GM21825 (cell line): Measurements from ENCODE around the gene TMEM125.

Experiments used
- ATAC-seq: cut with Tn5 transposase; IDR thresholded peaks from one replicate; pipeline ENCODE4 v1.9.1; 2021; ENCODE audit warnings: mild to moderate bottlenecking, moderate library complexity; ENCODE audit not compliant: unreplicated experiment

Gene TMEM125

GRCh38 chr1:43272576-43273571 is 3.1 kb downstream of the TMEM125 start:
- ATAC-seq, result no peak

GRCh38 chr1:43273708-43274107 is 3.9 kb downstream of the TMEM125 start:
- ATAC-seq, result no peak

DNA sequence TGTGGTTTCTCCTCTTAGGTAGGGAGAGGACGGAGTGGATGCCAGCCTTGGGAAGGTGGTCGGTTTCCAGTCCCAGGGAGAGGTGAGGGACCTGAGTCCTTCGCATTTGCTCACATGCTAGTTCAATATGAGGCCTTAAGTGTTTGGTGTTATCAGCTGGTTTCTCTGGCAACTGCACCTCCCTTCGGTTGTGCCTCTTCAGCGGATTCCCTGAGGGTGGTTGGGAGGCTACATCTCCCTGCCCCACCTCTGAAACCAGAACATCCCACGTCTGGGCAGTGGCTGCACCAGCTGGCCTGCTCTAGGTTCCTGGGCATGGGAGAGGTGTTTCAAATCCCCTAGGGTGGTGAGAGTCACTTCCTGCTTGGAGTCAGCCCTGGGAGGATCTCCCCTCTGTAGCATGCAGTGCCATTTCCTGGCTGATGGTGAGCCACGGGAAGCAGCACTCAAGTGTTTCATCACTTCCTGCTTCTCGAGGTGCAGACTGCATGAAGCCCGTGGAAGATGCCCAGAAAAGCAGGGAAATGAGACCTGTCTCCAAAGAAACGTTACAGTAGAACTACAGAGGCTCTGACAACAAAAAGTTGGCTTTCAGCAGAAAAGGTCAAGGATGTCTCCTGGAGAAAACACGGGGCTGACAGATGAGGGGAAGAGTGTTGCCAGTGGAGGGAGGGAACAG is 4.5 kb downstream of the TMEM125 start:
- no peak for ATAC-seq

- ATAC-seq, result no peak
Measured at GRCh38 chr1:43274804-43275180, 5.0 kb downstream of the TMEM125 start.

DNA sequence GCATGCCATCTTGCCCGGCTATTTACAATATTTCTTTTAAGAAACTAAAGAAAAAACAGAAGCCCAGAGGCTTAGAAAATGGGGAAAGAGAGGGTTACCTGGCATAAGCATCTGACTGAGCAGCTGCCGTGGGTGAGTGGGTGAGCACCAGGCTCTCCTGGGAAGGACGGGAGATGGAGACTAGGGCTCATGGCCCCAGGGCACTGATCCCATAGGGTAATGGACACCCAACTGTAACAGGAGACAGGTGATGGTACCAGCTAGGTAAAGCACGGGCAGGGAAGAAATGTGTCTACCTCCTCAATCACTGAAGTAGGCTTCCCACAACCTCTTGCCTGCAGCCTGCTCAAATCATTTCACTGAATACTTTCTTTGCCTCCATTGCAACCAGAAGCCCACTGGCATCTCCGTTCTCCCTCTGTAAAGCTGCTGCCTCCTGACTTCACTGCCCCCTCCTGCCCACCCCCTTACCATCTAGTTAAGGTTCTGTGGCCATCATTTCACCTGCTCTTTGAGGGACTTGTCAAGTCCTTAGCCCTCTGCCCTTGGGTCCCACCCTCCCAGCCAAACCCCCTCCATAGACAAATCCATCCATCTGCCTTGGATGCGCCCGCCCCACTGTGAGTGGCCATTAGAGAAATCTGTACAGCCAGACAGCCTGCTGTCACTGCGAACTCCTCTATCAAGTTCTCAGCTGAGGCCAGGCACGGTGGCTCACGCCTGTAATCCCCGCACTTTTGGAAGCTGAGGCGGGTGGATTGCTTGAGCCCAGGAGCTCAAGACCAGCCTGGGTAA is 6.2 kb downstream of the TMEM125 start:
- ATAC-seq, result no peak

- ATAC-seq, result no peak
Measured at GRCh38 chr1:43276673-43277072, 6.9 kb downstream of the TMEM125 start.

- no peak for ATAC-seq
Measured at GRCh38 chr1:43277116-43277876, 7.5 kb downstream of the TMEM125 start.

DNA sequence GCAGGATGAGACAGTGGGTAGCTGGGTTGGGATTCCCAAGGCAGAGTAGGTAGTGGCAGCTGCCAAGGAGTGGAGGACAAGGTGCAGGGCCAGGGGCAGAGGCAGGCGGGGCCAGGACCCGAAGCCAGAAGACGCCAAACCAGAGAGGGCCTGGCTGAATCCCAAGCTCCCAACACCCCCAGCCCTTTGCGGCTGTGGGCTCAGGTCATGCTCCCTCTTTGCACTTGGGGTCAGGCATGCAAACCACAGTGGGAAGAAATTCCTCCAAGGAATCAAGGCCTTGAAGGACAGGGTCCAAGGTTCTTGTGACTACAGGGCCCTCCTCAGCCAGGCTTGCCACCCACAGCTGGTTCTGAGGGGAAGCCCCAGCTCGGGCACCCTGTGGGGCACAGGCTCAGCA is 9.4 kb downstream of the TMEM125 start:
- ATAC-seq, result no peak

DNA sequence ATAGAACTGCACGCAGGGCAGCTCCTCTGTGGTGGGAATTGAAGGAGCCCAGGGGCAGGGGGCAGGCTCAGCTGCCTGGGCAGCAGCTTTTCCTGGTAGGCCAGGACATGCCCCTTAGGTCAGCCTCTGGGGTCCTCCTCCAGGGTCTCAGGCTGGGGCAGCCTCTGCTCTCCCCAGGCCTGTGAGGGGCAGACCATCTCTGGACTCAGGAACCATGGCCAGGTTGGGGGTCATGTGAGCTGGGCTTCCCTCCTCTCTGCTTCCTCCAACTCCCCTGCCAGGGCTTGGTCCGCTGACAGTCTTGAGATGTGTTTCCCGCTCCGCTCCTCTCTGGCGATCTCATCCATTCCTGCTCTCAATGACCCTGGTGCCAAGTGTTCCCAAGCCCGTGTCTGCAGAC is 9.9 kb downstream of the TMEM125 start:
- ATAC-seq, result no peak

DNA sequence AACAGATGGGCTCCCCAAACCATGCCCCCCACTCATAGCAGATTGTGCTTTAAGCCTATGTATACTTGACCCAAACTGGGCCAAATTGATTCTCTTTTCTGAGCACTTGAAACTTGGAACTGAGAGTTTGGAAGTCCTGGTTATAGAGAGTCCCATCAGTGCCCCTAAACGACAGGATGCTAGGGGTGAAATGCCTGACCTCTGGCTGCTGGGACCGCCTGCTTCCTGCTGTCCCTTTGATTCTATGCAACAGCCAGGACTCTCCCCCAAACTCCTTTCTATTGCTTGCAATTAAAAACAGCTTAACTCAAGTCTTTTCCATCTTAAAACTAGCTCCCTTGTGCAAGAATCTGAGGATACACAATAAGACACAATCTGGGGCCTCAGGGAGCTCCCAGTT is 10.9 kb downstream of the TMEM125 start:
- ATAC-seq, result no peak

GRCh38 chr1:43282220-43283195 is 12.7 kb downstream of the TMEM125 start:
- no peak for ATAC-seq

- no peak for ATAC-seq
Measured at GRCh38 chr1:43284065-43284464, 14.3 kb downstream of the TMEM125 start.

GRCh38 chr1:43284546-43285110 is 14.8 kb downstream of the TMEM125 start:
- no peak for ATAC-seq

DNA sequence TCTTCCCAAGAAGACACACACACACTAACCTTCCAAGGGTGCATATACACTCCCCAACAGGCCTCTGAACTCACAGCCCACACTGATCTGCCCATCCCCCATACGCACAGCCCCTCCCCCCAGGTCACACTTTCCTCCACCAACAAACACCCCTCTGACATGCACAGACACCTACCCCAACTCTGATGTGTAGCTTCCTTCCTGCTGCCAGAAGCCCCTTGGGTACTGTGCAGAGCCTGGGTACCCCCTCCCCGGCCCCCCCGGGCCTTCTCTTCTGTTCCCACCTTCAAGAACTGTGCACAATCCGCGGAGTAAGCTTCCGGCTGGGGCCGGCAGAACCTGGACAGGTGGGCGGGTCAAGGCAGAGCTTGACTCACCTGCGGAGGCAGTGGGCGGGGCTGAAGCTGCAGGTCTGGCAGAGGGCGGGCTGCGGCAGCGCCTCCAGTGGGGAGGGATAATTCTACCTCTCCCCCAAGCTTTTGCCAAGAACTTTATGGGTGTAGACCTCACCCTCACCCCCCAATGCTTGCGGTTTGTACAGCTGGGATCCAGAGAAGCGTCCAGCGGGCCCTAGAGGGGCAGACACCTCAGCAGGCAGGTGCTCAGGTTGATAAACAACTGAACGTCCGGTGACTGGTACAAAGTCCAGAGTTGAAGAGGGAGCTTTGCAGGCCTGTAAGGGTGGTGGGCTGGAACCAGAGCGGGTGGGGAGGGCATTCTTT is 15.6 kb downstream of the TMEM125 start, which contains the start of gene C1orf210:
TSS of gene C1orf210 (minus strand) at position 313 of the 722 bp plus-strand sequence. CDS start 2,311 bp downstream, outside the sequence.
- ATAC-seq, result no peak

DNA sequence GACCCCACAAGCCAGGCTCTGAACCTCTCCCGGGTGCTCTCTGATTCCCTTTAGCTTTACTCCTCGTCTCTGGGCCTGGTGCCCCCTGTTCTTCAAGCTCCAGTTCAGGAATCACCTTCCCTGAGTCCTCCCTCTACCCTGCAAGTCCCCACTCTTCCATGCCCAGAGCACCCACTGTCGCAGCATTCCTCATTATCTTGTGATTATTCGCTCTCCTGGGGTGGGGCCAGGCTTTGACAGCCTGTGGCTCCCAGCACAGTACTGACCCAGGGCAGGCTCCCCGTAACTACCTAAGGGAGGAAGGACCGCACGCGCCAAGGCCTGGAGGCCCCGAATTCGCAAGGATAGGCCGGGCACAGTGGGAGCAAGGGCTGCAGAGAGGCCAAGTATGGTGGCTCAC is 16.3 kb downstream of the TMEM125 start:
- ATAC-seq, result no peak

- no peak for ATAC-seq
Measured at GRCh38 chr1:43286533-43286932, 16.8 kb downstream of the TMEM125 start.

DNA sequence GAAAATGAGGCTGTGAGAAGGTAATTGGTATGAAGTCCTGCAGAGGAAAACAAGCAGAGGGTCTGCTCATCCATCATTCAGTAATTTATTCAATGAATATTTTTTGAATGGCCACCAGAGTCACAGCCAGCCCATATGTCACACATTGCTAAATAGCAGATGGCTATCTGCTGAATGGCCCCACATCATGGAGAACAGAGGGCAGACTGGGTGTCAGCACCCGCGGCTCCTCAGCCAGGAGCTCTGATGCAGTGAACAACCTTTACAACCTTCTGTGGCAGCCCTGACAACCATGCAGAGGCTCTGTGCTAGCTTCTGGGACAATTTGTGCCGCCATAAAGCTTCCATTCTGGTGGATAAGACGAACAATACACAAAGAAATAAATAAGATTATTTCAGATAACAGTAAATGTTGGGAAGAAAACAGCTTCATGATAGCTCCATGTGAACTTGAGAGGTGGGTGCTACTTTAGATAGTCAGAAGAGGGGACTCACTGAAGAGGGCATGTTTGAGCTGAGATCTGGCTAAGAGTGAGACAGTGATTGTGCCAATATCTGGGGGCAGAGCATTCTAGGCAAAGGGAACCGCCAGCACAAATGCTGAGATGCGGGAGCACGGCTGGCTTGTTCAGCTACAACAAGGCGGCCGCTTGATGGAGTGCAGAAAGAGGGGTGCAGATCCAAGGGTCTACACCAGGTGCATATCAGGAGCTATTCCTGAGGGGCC is 18.4 kb downstream of the TMEM125 start:
- ATAC-seq, result no peak
